SJCRH30 (cell line): ENCODE results near the gene NANOS2. TPM values are rescaled to one million over a fixed set of nuclear protein-coding genes. Genes with fewer than 3 reads are reported as not detected.

Source experiments
- DNase-seq, 2 experiments: peaks; one replicate each; pipeline ENCODE4 v3.0.0-alpha.2; 2015 to 2020
- H3K27ac ChIP-seq: fragments of 250-450 bp; sonication (Bioruptor Pico); 2 replicates; pipeline ENCODE4 v1.5.1; 2020; ENCODE audit warnings: mild to moderate bottlenecking, moderate library complexity
- H3K27me3 ChIP-seq: fragments of 250-450 bp; sonication (Bioruptor Pico); 2 replicates; pipeline ENCODE4 v1.5.1; 2020; ENCODE audit warnings: mild to moderate bottlenecking, moderate library complexity
- H3K36me3 ChIP-seq: fragments of 250-450 bp; sonication (Bioruptor Pico); 2 replicates; pipeline ENCODE4 v1.5.1; 2020; ENCODE audit warnings: mild to moderate bottlenecking, moderate library complexity
- H3K4me1 ChIP-seq: fragments of 250-450 bp; sonication (Bioruptor Pico); 2 replicates; pipeline ENCODE4 v1.5.1; 2020; ENCODE audit warnings: mild to moderate bottlenecking, moderate library complexity
- H3K4me3 ChIP-seq: fragments of 250-450 bp; sonication (Bioruptor Pico); 2 replicates; pipeline ENCODE4 v1.5.1; 2020; ENCODE audit warnings: mild to moderate bottlenecking, moderate library complexity
- H3K9me3 ChIP-seq: fragments of 250-450 bp; sonication (Bioruptor Pico); replicated peaks from 2 replicates; pipeline ENCODE4 v1.5.1; 2020; ENCODE audit warnings: mild to moderate bottlenecking, moderate library complexity
- total RNA-seq: library from RNA; depleted of rRNA; stranded (reverse); fragments of >200 nt; shearing (Covaris generic); gene quantifications from 2 replicates; pipeline ENCODE4 v1.2.3, GENCODE V29; 2014

Gene NANOS2
- total RNA-seq, 1 experiment from 2014 or later = not detected

DNA sequence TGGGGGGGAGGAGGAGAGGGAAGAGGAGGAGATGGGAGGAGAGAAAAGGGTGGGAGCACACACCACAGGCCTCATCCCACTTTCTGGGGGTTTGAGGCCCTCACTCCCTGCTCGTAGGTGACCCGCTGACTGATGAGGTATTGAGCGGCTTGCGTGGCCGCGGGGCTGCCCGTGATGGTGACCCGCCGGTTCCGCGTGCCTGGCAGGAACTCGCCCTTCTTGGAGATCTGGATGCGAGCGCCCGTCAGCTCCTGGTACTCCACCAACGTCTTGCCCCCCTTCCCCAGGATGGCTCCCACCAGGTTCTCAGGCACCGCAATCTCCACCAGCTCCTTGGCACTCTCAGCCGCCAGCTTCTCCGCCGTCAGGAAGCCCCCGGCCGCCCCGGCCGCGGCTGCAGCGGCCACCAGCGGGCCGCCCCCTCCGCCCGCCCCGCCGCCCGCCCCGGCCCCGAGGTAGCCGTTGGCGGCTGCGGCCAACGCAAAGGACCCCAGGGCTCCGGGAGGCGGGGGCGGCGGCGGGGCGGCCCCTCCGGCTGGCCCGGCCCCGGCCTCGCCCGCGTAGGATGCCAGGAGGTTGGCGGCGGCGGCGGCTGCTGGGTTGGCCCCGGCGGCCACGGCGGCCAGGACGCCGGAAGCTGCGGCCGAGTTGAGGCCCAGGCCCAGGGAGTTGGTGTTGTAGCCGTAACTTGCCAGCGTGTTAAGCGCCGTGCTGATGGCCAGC lies 25.4 kb upstream of the NANOS2 start:
- no peak overlapping the region for H3K27ac ChIP-seq
- H3K4me3 ChIP-seq = no peak overlapping the region
- no peaks in the 10 kb centered on the region for H3K9me3 ChIP-seq
- no peak for DNase-seq
- H3K4me1 ChIP-seq = no peaks in the 10 kb centered on the region
- H3K27me3 ChIP-seq = no peaks in the 10 kb centered on the region
- H3K36me3 ChIP-seq = no peaks in the 10 kb centered on the region

DNA sequence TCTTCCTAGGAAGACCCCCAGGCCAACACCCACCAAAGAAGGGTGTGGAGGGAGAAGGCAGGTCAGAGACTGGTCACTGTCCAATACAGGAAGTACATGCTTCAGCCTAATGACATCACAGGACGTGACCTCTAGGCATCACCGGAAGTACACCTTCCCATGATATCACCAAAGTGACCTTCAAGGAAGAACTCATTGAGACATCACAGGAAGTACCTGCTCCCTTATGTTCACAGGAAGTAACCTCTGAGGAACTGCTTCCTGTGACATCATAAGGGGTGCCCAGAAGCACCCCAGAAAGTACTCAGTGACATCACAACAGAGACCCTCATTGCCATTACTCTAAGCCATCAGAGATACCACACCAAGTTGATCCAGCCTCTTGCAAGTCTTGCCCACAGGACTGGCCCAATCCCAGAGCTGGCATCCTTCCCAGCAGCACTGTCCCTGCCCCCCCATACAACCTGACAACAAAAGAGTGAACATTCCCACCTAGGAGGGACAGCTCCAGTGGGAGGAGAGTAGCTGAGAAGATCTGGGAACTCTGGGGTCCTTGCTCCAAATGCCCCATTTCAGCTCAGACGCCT lies 24.2 kb upstream of the NANOS2 start:
- DNase-seq = no peak
- Histone ChIP-seq H3K27me3 (peaks cover 3% of the 10 kb centered on the region; the same call in 1 of the 2 replicates), H3K4me1 (no peaks in the 10 kb centered on the region), H3K36me3 (no peaks in the 10 kb centered on the region), H3K9me3 (no peaks in the 10 kb centered on the region), H3K4me3 (no peak overlapping the region), H3K27ac (no peak overlapping the region)

DNA sequence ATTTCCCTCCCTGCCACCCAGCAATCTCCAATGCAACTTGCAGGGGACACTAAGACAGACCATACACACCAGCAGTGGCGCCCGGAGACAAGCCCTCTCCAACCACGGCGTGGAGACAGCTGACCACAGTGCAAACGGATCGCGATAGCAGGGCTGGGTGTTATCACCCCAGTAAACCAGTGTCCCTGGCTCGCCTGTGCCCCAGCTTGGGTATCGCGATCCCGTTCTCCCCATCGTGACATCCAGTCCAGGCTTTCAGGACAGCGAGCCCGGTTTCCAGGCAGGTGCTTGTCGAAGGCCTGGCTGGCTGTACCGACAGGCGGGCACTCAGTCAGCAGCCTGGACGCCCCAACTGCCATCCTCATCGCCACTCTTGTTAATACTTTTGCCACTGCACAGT lies 20.7 kb upstream of the NANOS2 start:
- Histone ChIP-seq H3K27me3 (peaks cover 3% of the 10 kb centered on the region; the same call in 1 of the 2 replicates), H3K27ac (no peak overlapping the region), H3K36me3 (no peaks in the 10 kb centered on the region), H3K4me1 (no peaks in the 10 kb centered on the region), H3K4me3 (no peak overlapping the region), H3K9me3 (no peaks in the 10 kb centered on the region)
- no peak for DNase-seq

DNA sequence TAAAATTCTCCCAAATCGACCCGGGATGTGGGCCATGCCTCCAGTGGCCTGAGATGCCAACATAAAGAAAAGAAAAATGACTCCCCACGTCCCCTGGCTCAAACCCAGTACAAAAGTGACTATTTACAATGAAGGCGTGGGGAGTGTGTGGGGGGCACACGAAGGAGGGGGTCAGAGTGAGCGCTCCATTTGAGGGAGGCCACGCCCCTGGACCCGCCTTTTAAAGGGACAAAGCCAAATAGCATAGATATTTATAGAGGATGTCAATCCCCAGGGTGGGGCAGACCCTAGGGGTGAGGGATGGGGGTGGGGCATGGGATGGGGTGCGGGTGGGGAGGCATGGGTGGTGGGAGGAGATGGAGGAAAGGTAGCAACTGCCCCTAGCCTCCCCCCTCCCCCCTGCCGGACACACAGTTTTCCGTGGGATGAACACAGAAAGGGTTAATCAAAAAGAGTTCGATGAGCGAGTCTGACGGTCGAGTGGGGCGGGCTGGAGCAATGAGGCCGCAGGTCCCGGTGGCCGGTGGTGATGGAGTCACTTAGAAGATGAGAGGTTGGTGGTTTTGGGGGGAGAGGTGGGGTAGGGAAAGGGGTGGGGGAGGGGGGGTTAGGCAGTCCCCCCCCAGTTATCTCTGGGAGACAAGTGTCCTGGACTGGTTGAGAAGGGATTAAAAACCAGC lies 20.1 kb upstream of the NANOS2 start:
- Histone ChIP-seq H3K36me3 (no peaks in the 10 kb centered on the region), H3K27me3 (peaks cover 3% of the 10 kb centered on the region; the same call in 1 of the 2 replicates), H3K27ac (no peak overlapping the region), H3K9me3 (no peaks in the 10 kb centered on the region), H3K4me3 (no peak overlapping the region), H3K4me1 (no peaks in the 10 kb centered on the region)
- no peak for DNase-seq

DNA sequence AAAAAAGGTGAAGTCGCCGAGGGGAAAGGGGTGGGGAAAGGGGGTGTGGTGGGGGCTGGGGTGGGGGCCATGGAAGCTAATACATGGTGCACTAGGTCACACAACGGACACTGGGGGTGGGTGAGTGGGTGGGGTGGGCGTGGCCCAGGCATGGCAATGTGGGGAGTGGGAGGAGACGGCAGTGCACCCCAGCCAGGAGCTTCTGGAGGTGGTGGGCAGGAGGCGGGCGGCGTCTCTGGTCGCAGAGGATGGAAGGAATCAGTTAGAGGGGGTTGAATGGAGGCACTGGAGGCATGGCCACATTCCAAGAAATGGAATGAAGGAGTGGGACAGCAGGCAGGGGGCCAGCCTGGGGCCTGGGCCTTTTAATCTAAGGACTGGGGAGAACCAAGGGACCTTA lies 19.2 kb upstream of the NANOS2 start:
- no peak for DNase-seq
- Histone ChIP-seq H3K36me3 (no peaks in the 10 kb centered on the region), H3K4me1 (no peaks in the 10 kb centered on the region), H3K4me3 (no peak overlapping the region), H3K9me3 (no peaks in the 10 kb centered on the region), H3K27ac (no peak overlapping the region), H3K27me3 (peaks cover 3% of the 10 kb centered on the region; the same call in 1 of the 2 replicates)

DNA sequence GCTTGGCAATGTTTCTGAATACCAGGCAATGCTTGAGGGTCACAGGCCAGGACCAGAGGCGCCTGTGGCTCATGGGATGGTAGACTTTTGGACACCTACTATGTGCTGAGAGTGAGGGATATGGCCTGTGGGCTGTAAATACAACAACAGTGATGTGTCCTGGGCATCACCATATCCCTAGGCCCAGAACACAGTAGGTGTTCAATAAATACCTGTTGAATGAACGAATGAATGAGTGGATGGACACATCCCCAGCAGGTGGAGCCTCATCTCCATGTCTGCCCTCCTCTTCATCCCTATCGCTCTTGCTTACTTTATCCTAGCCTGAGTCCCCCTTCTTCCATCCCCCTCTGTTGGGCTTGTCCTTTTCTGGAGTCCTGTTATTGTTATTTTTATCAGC lies 16.5 kb upstream of the NANOS2 start:
- Histone ChIP-seq H3K9me3 (no peaks in the 10 kb centered on the region), H3K4me1 (no peaks in the 10 kb centered on the region), H3K4me3 (no peak overlapping the region), H3K27me3 (peaks cover 3% of the 10 kb centered on the region; the same call in 1 of the 2 replicates), H3K27ac (no peak overlapping the region), H3K36me3 (no peaks in the 10 kb centered on the region)
- DNase-seq = no peak

DNA sequence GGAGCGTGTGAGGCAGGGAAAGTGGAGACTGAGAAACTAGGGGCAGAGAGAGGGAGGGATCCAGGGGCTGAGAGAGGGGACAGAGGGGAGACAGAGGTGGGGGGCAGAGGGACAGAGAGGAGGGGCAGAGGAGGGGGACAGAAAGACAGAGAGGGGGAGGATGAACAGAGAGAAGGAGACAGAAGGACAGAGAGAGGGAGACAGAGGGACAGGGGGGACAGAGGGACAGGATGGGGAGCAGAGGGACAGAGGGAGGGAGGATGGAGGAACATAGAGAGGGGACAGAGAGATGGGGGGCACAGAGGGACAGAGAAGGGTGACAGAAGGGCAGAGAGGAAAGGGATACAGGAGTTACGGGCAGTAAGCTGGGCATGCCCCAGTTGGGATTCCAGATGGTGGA lies 14.7 kb upstream of the NANOS2 start:
- Histone ChIP-seq H3K4me3 (no peak overlapping the region), H3K4me1 (no peaks in the 10 kb centered on the region), H3K27ac (no peak overlapping the region), H3K9me3 (no peaks in the 10 kb centered on the region), H3K36me3 (no peaks in the 10 kb centered on the region), H3K27me3 (peaks cover 3% of the 10 kb centered on the region; the same call in 1 of the 2 replicates)
- DNase-seq = no peak

DNA sequence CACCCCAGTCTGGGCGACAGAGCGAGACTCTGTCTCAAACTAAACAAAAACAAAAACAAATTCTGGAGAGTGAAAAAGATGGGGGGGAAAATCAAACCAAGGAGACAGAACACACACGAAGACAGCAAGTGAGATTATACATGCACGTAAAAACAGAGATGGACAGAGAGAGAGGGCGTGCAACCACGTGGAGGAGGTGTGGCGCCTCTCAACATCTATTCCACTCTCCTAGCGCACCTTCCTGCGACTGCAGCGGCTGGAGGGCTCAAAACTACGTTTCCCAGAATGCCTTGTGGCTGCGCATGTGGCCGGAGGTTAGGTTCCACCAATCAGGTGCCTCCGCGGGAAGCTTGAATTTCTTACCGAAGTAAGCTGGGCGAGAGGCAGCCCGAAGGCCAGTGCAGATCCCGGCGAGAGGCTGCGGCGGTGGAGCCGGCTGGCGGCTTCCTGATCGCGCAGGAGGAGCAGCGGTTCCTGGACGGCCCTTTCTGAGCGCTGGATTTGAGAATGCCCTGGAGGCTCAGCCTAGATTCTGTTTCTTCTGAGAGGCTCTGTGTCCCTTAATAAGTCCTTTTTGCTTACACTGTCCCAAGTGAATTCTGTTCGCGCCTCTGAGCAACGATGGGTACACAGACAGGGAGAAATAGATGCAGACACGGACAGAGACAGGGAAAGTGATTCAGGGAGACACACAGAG lies 13.1 kb upstream of the NANOS2 start:
- peak overlapping the region; percentile 52 for H3K4me3 ChIP-seq
- H3K27ac ChIP-seq = peak overlapping the region; percentile 19
- H3K9me3 ChIP-seq = no peaks in the 10 kb centered on the region
- no peaks in the 10 kb centered on the region for H3K4me1 ChIP-seq
- DNase-seq = peak; percentile 92 to 93
- no peaks in the 10 kb centered on the region for H3K36me3 ChIP-seq
- no peaks in the 10 kb centered on the region; the same call in 1 of the 2 replicates for H3K27me3 ChIP-seq

DNA sequence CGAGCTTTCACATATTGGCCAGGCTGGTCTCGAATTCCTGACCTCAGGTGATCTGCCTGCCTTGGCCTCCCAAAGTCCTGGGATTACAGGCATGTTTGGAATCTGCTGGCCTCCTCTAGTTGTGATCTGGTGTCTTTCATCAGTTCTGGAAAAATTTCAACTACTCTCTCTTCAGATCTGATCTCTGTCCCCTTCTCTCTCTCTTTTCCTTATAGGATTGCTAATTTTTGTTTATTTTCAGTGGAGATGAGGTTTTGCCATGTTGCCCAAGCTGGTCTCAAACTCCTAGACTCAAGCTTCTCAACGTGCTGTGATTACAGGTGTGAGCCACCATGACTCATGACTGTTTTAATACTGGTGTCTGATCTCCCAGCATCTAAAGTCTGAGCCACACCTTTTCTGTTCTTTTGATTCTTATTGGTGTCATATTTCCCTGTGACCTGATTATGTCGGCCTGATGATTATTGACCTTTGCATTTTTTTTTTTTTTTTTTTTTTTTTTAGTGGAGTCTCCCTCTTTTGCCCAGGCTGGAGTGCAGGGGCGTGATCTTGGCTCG lies 10.4 kb upstream of the NANOS2 start:
- no peaks in the 10 kb centered on the region for H3K27me3 ChIP-seq
- H3K4me3 ChIP-seq = no peak overlapping the region
- no peaks in the 10 kb centered on the region for H3K36me3 ChIP-seq
- no peak overlapping the region for H3K27ac ChIP-seq
- no peak for DNase-seq
- no peaks in the 10 kb centered on the region for H3K9me3 ChIP-seq
- peaks cover 4% of the 10 kb centered on the region; the same call in 1 of the 2 replicates for H3K4me1 ChIP-seq

DNA sequence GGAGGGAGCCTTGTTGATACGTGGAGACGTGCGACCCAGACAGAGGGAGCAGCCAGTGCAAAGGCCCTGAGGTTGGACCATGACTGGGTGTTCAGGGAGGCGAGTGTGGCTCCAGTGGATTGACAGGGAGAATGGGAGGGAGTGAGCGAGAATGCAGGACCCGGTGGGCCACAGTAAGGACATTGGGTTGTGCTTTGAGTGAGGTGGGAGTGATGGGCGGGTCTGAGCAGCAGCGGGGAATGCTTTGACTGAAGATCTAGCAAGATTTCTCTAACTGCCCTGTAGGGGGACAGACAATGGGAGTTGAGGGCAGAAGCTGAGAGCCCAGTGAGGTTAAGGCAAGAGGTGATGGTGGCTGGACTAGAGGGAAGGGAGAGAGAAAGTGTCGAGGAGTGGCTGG lies 7.7 kb upstream of the NANOS2 start:
- Histone ChIP-seq H3K27me3 (no peaks in the 10 kb centered on the region), H3K4me3 (no peak overlapping the region), H3K4me1 (peaks cover 7% of the 10 kb centered on the region), H3K9me3 (no peaks in the 10 kb centered on the region), H3K36me3 (no peaks in the 10 kb centered on the region), H3K27ac (no peak overlapping the region)
- peak in 1 of 2 experiments; percentile 33 for DNase-seq

DNA sequence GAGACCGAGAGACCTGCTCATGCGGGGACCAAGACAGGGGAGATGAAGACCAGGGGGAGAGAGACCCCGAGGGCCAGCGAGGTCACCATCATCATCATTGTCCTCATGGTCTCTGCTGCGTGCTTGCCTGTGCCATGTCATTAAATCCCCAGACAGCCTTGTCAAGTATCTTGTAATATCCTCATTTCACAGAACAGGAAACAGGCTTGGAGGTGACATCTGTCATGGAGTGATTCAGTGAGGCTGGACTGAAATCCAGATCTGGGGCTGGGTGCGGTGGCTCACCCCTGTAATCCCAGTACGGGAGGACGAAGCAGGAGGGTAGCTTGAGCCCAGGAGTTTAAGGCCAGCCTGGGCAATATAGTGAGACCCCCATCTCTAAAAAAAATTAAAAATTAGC lies 5.9 kb upstream of the NANOS2 start:
- no peaks in the 10 kb centered on the region for H3K9me3 ChIP-seq
- peaks cover 7% of the 10 kb centered on the region for H3K4me1 ChIP-seq
- H3K4me3 ChIP-seq = peak overlapping the region; percentile 24
- no peak for DNase-seq
- no peaks in the 10 kb centered on the region for H3K27me3 ChIP-seq
- H3K36me3 ChIP-seq = no peaks in the 10 kb centered on the region
- peak overlapping the region; percentile 12; the same call in 1 of the 2 replicates for H3K27ac ChIP-seq

DNA sequence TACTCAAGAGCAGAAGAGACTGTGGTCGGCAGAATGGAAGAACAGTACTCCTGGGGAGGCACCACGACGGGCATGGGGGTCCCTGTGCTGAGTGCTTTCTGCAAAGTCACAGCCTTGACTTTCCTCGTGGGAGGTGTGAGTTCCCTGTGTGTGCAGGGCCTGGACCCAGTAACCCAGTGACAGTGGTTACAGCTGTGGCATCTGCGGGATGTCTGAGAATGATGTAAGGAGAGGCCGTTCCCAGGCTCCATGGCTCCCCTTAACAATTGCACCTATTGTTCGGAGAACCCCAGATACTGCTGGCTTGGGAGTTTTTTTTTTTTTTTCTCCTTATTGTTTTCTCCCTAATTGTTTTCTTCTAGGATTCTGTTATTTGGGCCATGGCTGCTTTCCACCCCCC lies 5.1 kb upstream of the NANOS2 start:
- H3K4me3 ChIP-seq = peak overlapping the region; percentile 24

DNA sequence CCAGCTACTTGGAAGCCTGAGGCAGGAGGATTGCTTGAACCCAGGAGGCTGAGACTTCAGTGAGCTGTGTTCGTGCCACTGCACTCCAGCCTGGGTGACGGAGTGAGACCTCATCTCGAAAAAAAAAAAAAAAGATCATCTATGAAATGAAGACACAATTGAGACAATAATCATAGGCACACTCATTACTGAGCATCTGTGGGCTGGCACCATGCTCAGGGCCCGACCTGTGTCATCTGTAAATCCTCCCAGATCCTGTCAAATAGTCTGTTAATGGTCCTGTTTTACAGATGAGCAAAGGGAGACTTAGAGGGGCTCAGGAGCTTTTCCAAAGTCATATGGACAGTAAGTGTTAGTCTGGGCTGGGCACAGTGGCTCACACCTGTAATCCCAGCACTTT lies 4.1 kb upstream of the NANOS2 start:
- Histone ChIP-seq H3K9me3 (no peaks in the 10 kb centered on the region), H3K36me3 (no peaks in the 10 kb centered on the region), H3K4me1 (peaks cover 7% of the 10 kb centered on the region), H3K27ac (no peak overlapping the region), H3K27me3 (no peaks in the 10 kb centered on the region), H3K4me3 (no peak overlapping the region)
- no peak for DNase-seq

More for the DNA sequence above, 5.1 kb upstream of the NANOS2 start:
- peak; percentile 60 to 79 for DNase-seq
- Histone ChIP-seq H3K27ac (no peak overlapping the region), H3K4me1 (peaks cover 7% of the 10 kb centered on the region), H3K36me3 (no peaks in the 10 kb centered on the region), H3K9me3 (no peaks in the 10 kb centered on the region), H3K27me3 (no peaks in the 10 kb centered on the region)

DNA sequence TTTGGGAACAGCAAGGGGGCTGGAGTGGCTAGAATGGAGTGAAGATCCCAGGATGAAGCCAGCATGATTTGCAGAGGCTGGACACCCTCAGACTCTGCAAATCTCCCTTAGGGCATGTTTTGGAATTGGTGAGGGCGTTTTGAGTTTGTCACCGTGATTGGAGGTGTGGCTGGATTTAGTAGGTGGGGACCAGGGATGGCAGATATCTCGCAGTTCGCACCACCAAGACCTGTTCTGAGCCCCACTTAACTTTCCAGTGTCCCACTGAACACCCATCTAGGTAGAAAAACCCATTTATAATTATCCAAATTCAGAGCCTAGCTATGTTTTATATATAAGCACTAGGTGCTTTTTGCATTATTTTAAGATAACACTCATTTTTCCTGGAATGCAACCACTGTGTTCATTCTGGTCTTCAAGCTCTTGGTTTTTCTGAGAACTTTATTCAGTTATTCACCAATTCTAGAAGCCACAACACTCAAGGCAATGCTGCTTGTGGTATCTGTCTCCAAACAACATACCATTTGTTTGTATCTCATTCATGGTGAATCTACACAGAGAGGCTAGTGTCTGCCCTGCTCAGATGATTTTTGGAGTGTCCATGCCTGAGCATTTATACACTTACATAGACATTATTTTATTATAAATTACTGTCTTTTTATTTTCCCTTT lies 3.0 kb upstream of the NANOS2 start:
- Histone ChIP-seq H3K9me3 (no peaks in the 10 kb centered on the region), H3K27ac (no peak overlapping the region), H3K36me3 (no peaks in the 10 kb centered on the region), H3K4me1 (peaks cover 7% of the 10 kb centered on the region), H3K4me3 (no peak overlapping the region), H3K27me3 (no peaks in the 10 kb centered on the region)
- DNase-seq = no peak
